Glomerular endothelial cell (primary cell): Measurements from ENCODE around the gene TCF7L2. TPM values are rescaled to one million over a fixed set of nuclear protein-coding genes. Genes with fewer than 3 reads are reported as not detected.
"Not testable (repeated sequence)": the region's sequence is repeated elsewhere in the genome, so short reads cannot be mapped to it uniquely, and the experiment has no call there.

ENCODE experiments used
- DNase-seq: peaks from one replicate; pipeline ENCODE4 v3.0.0-alpha.2; 2011; ENCODE audit warnings: low read depth, low spot score; ENCODE audit errors: extremely low read depth
- total RNA-seq: library from RNA; depleted of rRNA; stranded (reverse); fragments of >200 nt; gene quantifications from 2 replicates; pipeline ENCODE4 v1.2.3, GENCODE V29; 2015

Gene TCF7L2
- total RNA-seq, 1 donor from 2014 or later: 15.5 TPM

DNA sequence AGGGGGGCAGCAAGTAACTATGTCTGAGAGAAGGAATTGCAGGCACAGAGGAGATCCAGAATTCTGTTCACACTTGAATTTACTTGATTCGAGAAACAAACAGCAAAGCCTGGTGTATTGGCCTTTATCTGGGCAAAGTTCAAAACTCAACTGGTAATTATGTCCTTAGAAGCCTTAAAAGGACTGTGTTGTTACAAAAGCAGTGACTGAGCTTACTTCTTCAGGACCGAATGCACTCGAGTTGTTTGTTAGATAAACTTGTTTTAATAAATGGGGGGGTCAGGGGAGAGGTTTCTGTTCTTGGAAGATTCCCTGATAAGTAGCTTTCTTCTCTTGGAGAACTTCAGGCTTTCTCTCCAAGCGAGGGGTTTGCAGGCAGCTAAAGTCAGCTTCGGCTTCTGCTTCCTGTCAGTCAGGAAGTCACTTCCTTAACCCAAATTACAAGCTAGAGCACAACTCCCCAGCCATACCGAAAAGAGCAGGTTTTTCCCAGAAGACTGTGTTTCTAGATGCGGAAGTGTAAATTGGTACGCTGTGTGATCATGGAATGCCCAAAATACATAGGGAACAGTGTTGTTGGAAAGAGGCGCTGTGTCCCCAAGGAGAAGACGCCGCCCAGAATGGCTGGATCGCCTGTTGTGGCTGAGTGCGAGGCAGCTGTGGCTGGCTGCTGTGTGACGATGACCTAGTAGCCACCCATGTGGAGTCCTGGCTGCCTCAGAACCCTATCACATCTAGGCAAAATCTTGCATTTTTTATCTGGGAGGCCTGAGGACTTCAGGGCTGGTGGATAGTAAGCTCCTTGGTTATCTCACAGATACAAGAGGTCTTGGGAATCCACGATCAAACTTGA is 110.4 kb downstream of the TCF7L2 start:
- no peak for DNase-seq

DNA sequence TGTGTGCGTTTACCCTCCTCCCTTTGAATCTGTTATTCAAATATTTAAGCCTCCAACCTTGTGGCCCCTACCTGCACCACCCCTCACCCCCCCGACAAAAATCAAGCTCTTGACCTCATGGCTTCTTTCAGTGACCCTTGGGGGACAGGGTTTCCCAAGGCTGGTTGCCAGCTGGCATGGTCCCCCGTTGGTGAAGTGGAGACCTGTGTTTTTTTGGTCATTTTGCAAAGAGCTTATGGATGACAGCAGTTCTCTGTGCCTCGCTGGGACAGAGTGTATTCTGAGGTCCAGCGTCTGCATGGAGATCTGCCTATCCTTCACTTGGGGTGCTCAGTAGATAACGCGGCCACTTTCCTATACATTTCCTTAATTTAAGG is 111.0 kb downstream of the TCF7L2 start:
- DNase-seq: no peak

DNA sequence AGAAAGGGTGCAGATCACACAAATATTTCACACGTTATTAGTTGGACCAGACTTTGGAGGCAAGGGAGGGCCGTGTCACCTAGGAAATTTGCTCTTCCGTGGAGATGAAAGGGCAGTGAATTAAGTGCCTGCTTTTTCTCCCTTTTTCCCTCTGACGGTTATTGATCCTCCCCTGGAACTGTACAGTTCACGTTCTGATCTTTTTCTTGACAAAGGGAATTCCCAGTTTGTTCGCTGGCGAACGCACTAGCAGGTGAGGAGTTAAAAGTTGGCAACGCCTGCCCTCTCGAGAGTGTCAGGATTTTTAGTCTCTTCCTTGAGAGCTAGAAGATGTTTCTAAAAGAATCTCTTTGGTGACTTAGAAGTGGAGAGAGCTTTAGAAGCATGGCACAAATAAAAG is 111.5 kb downstream of the TCF7L2 start:
- no peak for DNase-seq

DNA sequence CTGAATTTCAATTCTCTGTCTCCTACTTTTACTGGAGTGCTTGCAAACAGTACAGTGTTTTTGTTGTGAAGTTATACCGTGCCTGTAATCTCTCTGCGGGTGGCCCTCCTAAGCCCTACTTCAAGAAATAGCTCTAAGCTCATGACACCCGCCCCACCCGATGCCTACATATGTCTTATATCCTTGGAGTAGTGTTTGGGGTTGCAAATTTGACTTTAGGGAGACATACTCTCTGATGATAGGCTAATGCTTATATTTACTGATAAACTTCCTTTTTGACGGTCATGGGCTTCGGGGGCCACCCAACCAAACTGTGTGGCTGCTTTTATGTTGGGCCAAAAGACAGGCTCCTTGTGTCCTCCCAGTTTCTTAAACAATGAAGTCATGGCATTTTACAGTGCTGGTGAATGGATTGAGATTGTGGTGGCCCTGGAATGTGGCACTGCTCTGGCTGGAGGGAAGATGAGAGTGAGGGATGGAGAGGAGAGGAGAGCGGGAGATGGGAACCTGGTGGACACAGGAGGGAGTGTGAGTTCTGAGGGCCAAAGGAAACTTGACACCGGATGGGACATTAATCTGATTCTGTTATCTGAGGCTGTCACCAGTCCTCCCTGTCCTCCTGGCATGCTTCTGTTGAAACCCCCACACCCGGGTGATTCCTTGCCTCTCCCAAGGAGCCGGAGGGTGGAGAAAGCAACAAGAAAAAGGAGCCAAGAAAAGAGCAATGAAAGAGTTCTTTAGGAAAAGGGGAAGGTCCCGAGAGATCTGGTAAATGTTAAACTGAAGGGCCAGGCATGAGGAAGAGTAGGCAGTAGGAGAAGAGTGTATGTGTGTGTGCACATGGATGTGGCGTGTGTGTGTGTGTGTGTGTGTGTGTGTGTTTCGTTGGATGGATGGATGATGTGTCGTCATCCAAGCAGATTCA is 113.3 kb downstream of the TCF7L2 start:
- no peak for DNase-seq

DNA sequence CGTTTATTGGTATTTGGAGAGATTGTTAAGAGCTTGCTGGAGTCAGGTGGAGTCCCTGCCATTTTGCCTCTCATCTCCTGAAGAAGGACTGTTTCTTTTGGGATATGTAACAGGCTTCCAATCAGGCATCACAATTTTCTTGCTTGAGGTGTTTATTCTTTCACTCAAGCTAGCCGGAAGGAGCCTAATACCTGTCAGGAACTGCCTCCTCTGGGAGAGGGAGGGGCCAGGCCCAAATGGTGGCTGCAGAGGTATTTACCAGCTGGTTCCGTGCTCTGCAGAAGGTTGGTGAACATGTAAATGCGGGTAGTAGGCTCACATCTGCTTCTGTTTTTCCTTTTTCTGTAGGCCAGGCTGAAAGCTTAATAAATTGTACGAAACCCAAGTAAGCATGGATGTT is 114.0 kb downstream of the TCF7L2 start:
- DNase-seq: no peak

DNA sequence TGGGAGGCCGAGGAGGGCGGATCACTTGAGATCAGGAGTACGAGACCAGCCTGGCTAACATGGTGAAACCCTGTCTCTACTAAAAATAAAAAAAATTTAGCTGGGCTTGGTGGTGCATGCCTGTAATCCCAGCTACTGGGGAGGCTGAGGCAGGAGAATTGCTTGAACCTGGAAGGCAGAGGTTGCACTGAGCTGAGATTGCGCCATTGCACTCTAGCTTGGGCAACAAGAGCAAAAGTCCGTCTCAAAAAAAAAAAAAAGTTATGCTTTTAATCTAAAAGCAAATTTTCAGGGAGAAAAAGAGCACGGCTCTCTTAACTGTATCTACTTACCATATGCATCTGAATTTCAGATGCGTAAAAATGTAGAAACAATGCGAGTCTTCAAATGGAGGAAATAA is 116.1 kb downstream of the TCF7L2 start:
- not testable (repeated sequence) for DNase-seq

DNA sequence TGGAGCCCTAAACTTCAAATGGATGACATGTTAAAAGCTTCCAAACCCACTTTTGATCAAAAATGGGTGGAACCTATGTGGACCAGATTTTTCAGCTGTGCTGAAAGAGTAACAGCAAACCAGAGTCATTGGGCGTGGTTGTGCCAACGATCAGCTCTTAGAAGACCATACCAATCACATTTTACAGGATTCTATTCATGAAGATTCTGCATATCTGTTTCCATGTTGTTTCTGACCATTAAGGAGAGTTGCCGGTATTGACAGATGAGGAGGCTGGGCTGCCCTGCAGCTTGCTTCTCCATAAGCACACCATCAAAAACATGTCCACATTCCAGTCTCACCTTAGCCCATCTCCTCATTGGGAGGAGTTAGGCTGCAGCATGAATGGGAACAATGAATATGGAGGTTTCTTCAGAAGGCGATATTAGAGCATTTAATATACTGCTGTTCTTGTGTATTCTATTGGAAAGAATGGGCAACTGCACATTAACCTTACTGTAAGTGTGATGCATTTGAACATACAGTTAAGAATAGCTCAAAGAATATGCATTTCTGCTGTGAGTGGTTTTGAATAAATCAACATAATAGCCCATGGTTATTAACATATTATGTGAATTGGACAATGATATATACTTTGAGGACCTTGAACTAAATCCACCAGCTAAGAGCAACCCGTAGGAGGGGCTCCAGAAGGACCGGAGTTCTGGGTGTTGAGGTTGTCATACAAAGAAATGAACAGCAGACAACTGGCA is 116.7 kb downstream of the TCF7L2 start:
- DNase-seq: no peak

DNA sequence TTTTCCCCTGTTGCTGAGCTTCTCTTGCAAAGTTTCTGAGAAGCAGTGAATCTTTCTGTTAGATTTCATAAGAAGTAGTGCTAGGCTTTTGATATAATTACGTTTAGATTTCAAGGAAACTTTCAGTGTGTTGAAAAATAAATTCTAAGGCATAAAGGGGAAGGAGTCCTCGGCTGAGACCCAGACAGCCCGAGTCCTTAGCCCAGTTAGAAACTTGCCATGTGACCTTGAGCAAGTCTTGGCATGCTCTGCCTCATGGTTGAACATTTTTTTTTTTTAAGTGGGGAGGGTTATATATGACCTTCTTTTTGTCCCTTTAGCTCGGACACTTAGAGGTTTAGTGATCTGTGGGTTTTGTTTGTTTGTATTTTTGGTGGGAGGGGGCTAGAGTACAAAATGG is 117.5 kb downstream of the TCF7L2 start:
- no peak for DNase-seq

DNA sequence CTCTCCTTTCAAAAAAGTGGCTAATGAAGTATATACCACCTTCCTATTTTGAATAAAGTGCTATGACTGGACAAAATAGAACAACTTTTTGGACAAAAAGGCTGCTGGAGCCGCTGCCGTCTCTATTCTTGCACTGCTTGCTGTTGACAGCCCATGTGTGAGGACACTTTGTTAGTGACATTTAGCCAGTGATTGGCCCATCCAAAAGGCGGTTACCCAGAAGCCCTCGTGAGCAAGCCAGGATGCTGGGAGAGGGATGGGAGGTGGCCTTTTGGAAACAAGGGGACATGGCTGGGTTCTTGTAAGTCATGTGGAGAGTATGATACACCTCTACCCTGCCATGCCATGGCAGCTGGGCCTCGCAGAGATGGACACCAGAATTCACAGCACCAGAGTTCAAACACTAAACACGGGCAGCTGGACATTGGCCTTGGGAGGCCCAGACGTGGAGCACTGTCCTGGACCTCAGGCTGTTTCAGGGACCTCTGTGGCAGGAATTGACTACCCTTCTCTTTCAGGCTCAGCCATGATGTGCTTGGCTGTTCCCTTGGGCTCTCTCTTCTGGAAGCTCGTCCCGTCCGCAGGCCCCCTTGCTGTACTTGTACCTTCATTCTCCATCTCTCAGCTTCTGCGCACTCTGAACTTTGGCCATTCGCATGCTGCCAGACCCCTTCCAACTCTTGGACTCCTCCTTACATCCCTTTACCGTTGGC is 118.3 kb downstream of the TCF7L2 start:
- DNase-seq: no peak

DNA sequence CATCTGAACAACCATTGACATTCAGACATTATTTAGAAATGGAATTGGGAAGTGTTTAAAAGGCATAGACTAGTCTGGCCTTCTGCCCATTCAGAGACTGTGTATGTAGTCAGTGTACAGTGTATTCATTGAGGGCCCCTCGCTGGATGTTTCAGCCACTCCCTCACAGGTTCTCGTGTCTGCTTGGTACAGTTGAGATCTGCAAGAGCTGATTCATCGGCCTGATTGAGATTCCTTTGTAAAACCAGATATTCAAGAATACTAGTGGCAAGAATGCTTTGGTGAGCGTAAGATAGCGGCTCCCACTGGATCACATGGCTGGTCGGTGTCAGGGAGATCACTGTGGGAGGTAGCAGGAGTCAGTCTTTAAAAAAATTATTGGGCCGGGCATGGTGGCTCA is 119.5 kb downstream of the TCF7L2 start:
- no peak for DNase-seq

DNA sequence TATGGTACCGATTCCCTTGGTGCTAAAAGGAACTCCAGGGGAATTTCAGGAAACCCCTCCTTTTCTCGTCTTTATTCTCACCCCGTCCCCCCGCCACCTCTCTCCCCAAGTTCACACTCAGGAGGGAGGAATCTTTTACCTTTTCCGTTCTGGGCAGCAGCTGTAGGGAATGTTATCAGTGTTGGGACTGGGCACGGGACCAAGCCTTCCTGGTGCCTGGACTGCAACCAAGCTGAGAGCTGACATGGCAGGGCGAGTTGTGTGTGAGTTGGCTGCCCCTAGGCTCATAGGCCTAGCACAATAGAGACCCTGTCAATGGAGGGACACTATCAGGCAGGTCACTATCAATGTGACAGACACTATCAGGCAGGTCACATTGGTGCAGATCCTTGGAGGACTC is 121.4 kb downstream of the TCF7L2 start:
- DNase-seq: no peak

DNA sequence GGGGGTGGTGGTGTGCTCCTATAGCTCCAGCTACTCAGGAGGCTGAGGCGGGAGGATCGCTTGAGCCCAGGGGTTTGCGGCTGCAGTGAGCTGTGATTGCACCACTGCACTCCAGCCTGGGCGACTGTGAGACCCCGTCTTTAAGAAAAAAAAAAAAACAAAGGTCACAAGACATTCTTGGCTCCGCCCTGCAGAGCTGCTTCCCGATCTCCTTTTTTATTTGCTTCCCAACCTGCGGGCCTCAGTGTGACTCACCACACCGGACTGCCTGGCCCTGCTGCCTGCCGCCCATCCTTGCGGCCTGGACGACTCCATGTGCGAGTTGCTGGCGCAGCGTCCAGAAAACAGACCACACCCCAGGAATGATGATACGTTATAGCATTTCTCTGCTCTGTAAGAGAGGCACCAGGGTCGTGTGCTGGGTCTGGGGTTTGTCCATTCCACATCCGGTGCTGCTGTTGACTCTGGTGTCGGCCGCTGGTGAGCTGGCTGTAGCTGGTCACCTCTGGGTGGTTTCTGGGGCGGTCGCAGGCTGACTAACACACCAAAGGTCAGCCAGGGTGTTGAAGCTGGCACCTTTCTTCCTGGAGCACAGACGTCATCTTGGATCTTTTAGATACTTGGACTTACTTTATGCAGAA is 123.6 kb downstream of the TCF7L2 start:
- DNase-seq: no peak

DNA sequence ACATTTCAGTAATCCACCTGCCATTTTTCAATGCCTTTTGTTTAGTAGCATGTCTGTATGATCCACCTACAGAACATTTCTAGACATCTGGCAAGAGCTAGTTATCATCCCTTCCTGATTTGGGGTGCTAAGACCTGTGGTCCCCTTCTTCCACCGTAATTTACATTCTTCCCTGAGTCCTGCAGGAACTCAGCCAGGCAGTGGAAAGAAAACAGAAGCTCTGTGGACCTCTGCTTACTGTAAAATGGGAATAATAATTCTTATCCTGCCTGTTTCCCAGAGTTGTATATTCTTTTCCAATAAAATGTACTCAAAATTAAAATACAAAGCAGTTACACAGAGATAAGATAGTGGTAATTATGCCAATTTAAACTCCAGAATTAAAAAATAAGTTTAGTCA is 126.9 kb downstream of the TCF7L2 start:
- no peak for DNase-seq

DNA sequence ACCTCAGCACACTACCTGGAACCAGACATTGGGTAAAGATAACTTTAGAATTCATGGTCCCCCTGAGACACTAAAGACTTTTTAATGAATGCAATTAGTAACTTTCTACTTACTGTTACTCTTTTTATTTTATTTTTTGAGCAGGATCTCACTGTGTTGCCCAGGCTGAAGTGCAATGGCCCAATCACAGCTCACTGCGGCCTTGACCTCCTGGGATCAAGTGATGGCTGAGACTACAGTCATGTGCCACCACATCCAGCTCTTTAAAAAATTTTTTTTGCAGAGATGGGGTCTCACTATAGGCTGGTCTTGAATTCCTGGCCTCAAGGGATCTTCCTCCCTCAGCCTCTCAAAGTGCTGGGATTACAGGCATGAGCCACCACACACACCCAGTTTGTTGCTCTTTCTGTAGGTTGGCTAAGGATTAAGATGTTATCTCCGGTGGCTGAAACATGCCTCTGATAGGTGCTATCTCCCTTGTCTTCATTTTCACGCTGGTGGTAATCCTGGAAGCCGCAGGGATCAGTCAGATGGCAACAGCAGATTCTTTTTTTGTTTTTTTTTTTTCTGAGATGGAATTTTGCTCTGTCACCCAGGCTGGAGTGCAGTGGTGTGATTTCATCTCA is 128.3 kb downstream of the TCF7L2 start:
- no peak for DNase-seq

DNA sequence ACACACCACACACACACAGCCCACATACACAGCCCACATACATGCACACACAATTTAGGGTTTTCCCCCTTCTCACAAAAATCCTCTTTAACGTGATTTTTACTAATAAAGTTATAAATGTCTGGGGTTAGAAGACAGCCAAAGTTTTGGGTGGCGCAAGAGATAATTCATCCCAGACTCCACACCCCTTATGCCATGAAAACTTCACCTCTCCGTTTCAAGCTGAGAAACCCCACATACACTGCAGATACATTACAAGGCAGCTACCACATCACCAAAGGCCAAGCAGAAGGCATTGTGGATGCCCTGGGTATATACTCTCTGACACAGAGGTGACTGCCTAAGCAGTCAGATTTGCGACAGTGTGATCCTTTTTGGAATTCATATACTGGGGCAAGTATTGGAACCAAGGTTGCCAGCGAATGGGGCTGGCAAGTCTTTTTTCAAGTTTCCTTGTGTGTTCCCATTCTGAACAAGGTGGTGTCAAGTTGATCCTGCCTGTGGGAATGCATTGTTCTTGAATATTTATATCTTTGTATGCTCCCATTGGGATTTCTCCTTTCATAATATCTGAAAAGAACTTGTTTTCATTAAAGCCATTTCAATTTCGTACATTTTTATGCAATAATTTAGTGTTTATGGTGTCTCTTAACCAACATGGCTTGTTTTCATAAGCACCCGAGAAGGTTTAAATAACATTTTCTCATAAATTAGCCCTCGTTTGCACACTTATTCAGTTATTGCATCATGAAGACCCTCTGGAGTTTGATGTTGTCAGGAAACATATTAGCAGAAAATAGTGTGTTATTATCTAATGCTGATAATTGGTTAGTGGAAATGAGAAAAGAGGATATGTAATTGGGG is 130.2 kb downstream of the TCF7L2 start:
- no peak for DNase-seq

DNA sequence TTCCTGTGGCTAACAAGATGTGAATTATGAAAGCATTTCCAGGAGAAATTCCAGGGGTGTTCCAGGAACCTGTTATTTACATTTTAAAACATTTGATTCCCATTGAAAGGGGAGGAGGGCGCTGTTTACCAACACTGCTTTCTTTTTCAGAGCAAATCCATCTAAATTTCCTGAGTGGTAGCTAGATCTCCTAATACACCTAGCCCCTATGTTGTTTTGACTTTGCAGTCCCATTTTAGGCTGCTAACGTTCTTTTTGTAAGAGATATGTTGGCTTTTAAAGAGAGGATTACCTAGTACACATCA is 130.8 kb downstream of the TCF7L2 start:
- no peak for DNase-seq

DNA sequence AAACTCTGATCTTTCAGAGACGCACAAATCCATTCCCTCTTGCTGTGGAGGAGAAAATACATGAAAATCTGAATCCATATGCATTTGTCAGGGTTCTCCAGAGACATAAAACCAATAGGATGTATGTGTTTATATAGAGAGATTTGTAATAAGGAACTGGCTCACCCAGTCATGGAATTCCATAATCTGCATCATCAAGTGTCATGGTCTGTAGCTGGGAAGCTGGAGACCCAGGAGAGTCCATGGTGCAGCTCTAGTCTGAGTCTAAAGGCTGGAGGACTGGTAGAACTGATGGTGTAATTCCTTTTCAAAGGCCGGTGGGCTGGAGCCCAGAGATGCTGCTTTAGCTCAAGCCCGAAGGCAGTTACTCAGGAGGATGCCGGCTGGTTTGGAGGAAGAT is 134.0 kb downstream of the TCF7L2 start:
- no peak for DNase-seq

DNA sequence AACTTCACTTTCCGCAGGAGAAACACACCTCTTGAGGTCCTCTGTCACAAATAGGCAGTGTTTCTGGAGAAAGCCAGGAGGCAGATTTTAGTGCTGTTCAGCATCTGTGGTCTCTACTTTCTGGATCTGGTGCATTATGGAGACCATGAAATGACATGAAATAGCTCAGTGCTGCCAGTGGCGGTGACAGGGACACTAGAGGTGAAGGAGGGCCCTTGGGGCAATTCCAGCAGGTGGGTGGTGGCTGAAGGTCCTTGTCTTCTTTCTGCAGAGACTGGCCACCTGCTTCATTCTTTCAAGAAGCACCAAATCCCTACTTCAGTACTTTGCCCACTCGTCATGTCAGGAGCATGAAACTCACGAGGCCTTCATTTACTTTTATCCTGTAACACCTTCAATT is 135.7 kb downstream of the TCF7L2 start:
- DNase-seq: no peak

DNA sequence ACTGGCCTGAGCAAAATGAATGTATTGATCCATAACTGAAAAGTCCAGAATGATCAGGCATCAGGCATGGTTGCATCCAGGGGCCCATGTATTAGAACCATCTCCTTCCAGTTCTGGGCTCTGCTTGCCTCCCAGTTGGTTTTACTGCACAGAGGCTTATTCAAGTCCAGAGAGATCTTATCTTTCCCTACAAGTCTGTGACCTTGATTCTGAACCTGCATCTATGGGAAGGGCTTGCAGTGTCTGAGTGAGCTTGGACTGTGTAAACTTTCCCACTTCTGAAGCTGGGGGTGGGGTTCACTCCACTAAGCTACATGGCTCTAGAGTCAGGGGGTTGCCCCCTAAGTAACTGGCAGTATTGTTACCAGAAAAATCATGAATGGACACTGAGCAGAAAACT is 136.2 kb downstream of the TCF7L2 start:
- DNase-seq: no peak
